ENCODE data around the gene COL25A1. TPM values are rescaled to one million over a fixed set of nuclear protein-coding genes. Genes with fewer than 3 reads are reported as not detected.

Gene COL25A1
- total RNA-seq, 1 donor from 2014 or later = 0.75 TPM

DNA sequence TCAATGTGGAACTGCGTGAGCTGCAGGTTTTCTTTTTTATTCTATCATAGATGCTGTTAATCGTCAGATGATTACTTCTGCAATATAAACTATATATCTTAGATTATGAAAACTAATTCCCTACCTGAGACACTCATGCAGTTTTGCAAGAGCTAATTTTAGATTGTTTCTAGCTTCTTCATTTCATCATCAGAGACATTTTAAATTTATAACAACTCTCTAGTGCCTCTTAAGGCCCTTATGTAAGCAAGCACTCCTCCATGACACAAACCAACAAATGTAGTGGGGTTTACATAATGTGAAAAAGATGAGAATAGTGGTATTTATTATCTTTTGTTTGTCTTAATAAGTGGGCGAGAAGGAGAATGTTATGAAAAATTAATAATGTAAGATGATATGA lies 369.4 kb downstream of the COL25A1 start:
- ATAC-seq (no peak), DNase-seq (no peak)
- Histone ChIP-seq H3K27ac (no peak overlapping the region), H3K4me1 (no peaks in the 10 kb centered on the region), H3K36me3 (no peaks in the 10 kb centered on the region), H3K4me3 (no peak overlapping the region), H3K27me3 (no peaks in the 10 kb centered on the region), H3K9me3 (no peaks in the 10 kb centered on the region)
- intact Hi-C loops (cut with DNase I) = no loop called here
- TF ChIP-seq, protein P1, sequence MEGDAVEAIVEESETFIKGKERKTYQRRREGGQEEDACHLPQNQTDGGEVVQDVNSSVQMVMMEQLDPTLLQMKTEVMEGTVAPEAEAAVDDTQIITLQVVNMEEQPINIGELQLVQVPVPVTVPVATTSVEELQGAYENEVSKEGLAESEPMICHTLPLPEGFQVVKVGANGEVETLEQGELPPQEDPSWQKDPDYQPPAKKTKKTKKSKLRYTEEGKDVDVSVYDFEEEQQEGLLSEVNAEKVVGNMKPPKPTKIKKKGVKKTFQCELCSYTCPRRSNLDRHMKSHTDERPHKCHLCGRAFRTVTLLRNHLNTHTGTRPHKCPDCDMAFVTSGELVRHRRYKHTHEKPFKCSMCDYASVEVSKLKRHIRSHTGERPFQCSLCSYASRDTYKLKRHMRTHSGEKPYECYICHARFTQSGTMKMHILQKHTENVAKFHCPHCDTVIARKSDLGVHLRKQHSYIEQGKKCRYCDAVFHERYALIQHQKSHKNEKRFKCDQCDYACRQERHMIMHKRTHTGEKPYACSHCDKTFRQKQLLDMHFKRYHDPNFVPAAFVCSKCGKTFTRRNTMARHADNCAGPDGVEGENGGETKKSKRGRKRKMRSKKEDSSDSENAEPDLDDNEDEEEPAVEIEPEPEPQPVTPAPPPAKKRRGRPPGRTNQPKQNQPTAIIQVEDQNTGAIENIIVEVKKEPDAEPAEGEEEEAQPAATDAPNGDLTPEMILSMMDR (IDR thresholded peaks at IDR 0.05) = no peak

DNA sequence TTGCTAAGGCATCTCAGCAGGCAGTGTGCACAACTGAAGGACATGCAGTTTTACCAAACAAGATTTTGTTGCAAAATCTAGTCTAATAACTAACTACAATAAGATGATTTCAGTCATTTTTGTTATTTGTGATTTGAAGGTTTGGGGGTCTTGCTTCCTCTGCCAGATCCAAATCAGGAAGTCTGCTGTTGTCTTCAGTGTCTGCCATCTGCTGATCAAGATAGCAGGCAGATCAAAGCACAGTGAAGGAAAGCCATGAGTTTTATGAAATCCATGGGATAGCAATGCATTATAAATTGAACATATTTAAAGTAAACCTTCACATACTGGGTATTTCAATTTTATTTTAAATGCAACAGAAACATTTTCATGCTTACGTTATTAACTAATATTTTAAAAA lies 370.5 kb downstream of the COL25A1 start:
- H3K4me3 ChIP-seq = no peak overlapping the region
- TF ChIP-seq, protein P1 (IDR thresholded peaks at IDR 0.05) = no peak
- intact Hi-C loops (cut with DNase I) = no loop called here
- ATAC-seq (no peak), DNase-seq (no peak)
- H3K27ac ChIP-seq = no peak overlapping the region
- H3K36me3 ChIP-seq = no peaks in the 10 kb centered on the region
- H3K4me1 ChIP-seq = no peaks in the 10 kb centered on the region
- no peaks in the 10 kb centered on the region for H3K27me3 ChIP-seq
- no peaks in the 10 kb centered on the region for H3K9me3 ChIP-seq

DNA sequence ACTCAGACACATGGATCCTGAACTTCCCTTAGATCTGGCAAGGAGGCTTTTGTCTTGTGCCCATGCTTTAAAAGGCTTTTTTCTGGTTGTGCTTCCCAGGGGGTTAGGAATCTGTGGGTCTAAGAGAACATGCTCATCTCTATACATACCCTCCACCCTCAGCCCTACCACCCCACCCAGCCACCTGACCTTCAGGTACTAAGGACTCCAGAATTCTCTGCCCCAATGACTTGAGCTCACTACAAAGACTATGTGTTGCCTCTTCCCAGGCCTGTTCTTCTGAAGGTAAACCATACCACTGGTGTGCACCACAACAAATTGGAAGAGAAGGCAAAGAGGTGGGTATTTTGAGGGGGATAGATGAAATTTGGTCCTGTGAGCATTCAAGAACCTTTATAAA lies 372.3 kb downstream of the COL25A1 start:
- TF ChIP-seq, protein P1 (IDR thresholded peaks at IDR 0.05) = no peak
- Histone ChIP-seq H3K9me3 (no peaks in the 10 kb centered on the region), H3K27me3 (no peaks in the 10 kb centered on the region), H3K36me3 (no peaks in the 10 kb centered on the region), H3K4me3 (no peak overlapping the region), H3K4me1 (no peaks in the 10 kb centered on the region), H3K27ac (no peak overlapping the region)
- ATAC-seq (no peak), DNase-seq (no peak)
- intact Hi-C loops (cut with DNase I) = no loop called here

DNA sequence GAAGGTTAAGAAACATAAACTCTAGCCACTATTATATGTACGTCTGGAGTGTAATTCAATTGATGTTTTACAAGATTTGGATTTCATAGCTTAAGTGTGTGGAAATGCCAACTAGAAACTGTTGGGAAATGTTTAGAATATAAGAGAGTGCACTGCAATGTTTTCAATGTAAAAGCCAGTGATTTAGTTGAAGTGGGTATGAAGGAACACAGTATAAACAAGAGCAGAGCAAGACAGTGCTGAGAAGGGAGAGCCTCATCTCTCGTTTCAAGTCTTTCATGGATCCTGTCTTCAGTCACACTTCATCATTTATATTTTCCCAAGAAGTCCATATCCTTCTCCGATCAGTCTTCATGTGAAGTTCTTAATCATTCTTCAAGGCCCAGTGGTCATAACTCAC lies 375.7 kb downstream of the COL25A1 start:
- ATAC-seq (no peak), DNase-seq (no peak)
- H3K4me1 ChIP-seq = no peaks in the 10 kb centered on the region
- no peaks in the 10 kb centered on the region for H3K36me3 ChIP-seq
- TF ChIP-seq, protein P1 (IDR thresholded peaks at IDR 0.05) = no peak
- intact Hi-C loops (cut with DNase I) = no loop called here
- no peak overlapping the region for H3K27ac ChIP-seq
- peaks cover 3% of the 10 kb centered on the region for H3K27me3 ChIP-seq
- H3K4me3 ChIP-seq = no peak overlapping the region
- no peaks in the 10 kb centered on the region for H3K9me3 ChIP-seq

DNA sequence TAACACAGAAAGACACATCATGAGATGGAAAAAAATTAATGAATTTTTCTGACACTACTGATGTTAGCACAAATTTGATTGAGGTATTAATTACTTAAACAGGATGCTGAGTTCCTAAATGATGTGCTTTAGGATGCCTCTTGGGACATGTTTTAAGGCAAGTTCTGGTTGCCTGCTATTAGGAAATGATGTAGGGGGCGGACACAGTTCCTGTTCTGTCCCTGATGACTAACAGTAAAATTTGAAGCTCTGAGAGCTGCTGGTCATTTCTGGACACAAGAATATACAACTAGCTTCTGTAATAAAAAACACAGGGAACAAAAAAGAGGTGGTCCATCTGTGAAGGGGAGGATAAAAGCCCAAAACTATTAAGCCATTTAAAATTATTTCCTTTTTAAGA lies 376.4 kb downstream of the COL25A1 start:
- Histone ChIP-seq H3K9me3 (no peaks in the 10 kb centered on the region), H3K4me1 (no peaks in the 10 kb centered on the region), H3K4me3 (no peak overlapping the region), H3K27ac (no peak overlapping the region), H3K27me3 (peaks cover 3% of the 10 kb centered on the region), H3K36me3 (no peaks in the 10 kb centered on the region)
- DNase-seq (no peak), ATAC-seq (peak; percentile 30)
- intact Hi-C loops (cut with DNase I) = no loop called here
- TF ChIP-seq, protein P1 (IDR thresholded peaks at IDR 0.05) = no peak

DNA sequence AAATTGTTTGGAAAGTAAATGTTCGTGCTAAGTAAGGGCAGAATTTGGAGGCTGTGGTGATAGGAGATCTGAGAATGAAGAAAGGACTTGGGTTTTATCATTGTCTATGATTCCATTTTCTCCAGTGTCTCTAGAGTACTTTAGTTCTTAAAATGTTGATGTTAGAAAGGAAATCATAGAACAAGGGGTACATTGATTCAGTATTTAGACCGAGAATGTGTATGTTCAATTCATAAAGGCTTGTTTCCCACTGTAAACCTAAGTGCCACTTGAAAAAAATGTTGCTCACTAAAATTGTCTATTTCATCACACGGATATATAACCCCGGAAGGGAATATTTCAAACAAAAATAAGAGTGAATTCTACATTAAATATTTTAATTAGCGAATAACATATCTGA lies 380.3 kb downstream of the COL25A1 start:
- Histone ChIP-seq H3K27me3 (peaks cover 3% of the 10 kb centered on the region), H3K36me3 (no peaks in the 10 kb centered on the region), H3K9me3 (no peaks in the 10 kb centered on the region), H3K27ac (no peak overlapping the region), H3K4me3 (no peak overlapping the region), H3K4me1 (no peaks in the 10 kb centered on the region)
- intact Hi-C loops (cut with DNase I) = no loop called here
- ATAC-seq (no peak), DNase-seq (no peak)
- TF ChIP-seq, protein P1 (IDR thresholded peaks at IDR 0.05) = no peak
